HepG2 (cell line): ENCODE results near the gene CDC42EP5. TPM values are rescaled to one million over a fixed set of nuclear protein-coding genes. Genes with fewer than 3 reads are reported as not detected.

Experiments used
- HNRNPLL ChIP-seq: fragments of 200-400 bp; formaldehyde crosslinking; IDR thresholded peaks from 2 replicates; pipeline ENCODE4 v1.6.1; 2017; ENCODE audit warnings: mild to moderate bottlenecking, low read depth, low read length; ENCODE audit not compliant: poor library complexity, severe bottlenecking
- NFATC3 ChIP-seq: sonication (generic); formaldehyde crosslinking; IDR thresholded peaks from 2 replicates; pipeline ENCODE4 v1.5.1; 2020; ENCODE audit warnings: mild to moderate bottlenecking, missing genetic modification reagents
- PCBP2 ChIP-seq: fragments of 200-400 bp; formaldehyde crosslinking; optimal IDR thresholded peaks from 2 replicates; pipeline ENCODE3; 2018; ENCODE audit warnings: low read length, low read depth; ENCODE audit not compliant: poor library complexity, severe bottlenecking
- TEAD3 ChIP-seq: optimal IDR thresholded peaks from 2 replicates; pipeline ENCODE3; 2016; ENCODE audit warnings: borderline replicate concordance
- ZSCAN29 ChIP-seq: sonication (generic); formaldehyde crosslinking; conservative IDR thresholded peaks from 2 replicates; pipeline ENCODE4 v1.4.0; 2020; ENCODE audit warnings: mild to moderate bottlenecking, missing genetic modification reagents
- polyA plus RNA-seq, 8 experiments: library from polyadenylated mRNA; depleted of rRNA in 3 of 8; stranded (reverse) in 7 of 8; unstranded in 1 of 8; fragments of >200 nt; fragmentation: Illumina TruSeq in 4 of 8; extraction: Trizol in 4 of 8; gene quantifications; 2 replicates each; pipeline versions ENCODE4 v1.2.1 to v1.2.3, GENCODE V29; 2011 to 2016; ENCODE audit warnings: low read depth in 4 of 8, missing spikeins in 1 of 8, mixed read lengths in 1 of 8; ENCODE audit not compliant: insufficient read depth in 1 of 8
- total RNA-seq, 5 experiments: library from RNA; depleted of rRNA; stranded (reverse); fragments of >200 nt; fragmentation: Illumina TruSeq; extraction: Trizol; gene quantifications; 2 replicates each; pipeline ENCODE4 v1.2.3, GENCODE V29; 2016; ENCODE audit warnings: low read depth in 1 of 5
- TF ChIP-seq, protein P1 (sequence below): sonication (generic); formaldehyde crosslinking; IDR thresholded peaks from 2 replicates; pipeline ENCODE4 v1.8.1; 2023; ENCODE audit warnings: mild to moderate bottlenecking, missing genetic modification reagents
- TF ChIP-seq, protein P2 (sequence below): sonication (generic); formaldehyde crosslinking; IDR thresholded peaks from 2 replicates; pipeline ENCODE4 v1.9.0; 2021; ENCODE audit warnings: mild to moderate bottlenecking, missing genetic modification reagents
- TF ChIP-seq, protein P3 (sequence below): sonication (generic); formaldehyde crosslinking; IDR thresholded peaks from 2 replicates; pipeline ENCODE4 v1.5.0; 2020; ENCODE audit warnings: missing genetic modification reagents
- TF ChIP-seq, protein P4 (sequence below): sonication (generic); formaldehyde crosslinking; conservative IDR thresholded peaks from 2 replicates; pipeline ENCODE4 v1.8.0; 2022; ENCODE audit warnings: low read depth, missing genetic modification reagents
- TF ChIP-seq, protein P5 (sequence below): sonication (generic); formaldehyde crosslinking; IDR thresholded peaks from 2 replicates; pipeline ENCODE4 v1.8.0; 2022; ENCODE audit warnings: mild to moderate bottlenecking, missing genetic modification reagents, moderate library complexity
- TF ChIP-seq, protein P6 (sequence below): sonication (generic); formaldehyde crosslinking; IDR thresholded peaks from 2 replicates; pipeline ENCODE4 v1.5.1; 2020; ENCODE audit warnings: mild to moderate bottlenecking, missing genetic modification reagents, moderate library complexity

CDC42EP5 gene
- total and polyA plus RNA-seq, 2 of the 13 experiments (the other 11 are each of a cell fraction or from before 2014, with no cell fraction given): 0.41 to 1.6 TPM

DNA sequence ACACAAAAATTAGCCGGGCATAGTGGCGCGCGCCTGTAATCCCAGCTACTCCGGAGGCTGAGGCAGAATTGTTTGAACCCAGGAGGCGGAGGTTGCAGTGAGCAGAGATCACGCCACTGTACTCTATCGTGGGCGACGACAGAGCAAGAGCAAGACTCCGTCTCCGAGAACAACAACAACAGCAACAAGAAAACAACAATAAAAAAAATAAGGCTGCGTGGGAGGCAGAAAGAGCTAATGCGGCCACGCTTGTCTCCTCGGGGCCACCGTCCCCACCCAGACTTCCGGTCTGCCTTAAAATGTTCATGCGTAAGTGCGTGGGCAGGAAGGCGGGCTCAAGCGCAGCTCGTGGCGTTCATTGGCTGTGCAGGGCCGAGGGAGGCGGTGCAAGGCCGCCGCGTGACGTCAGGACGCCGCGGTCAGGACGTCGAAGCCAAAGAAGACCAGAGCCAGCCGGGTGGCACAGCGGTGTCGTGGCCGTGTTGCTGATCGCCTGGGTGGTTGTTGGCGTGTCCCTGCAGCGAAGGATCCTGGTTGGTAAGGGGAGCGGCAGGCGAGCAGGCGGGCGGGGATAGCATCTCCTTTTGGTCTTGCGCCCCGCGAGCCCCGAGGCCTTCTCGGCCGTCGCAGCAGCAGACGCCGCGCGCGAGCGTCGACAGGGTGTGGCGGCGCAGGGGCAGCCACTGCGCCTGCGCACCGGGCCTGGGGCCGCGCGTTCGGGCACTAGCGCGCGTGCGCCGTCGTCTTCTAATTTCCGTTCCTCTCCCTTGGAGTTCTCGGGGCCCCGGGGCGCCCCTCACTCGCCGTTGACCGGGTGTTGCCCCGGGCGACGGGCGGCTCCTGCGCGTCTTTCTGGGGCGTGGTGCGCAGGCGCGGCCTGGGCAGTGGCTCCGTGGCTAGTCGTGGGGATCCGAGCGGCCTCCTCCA is 24.1 kb downstream of the CDC42EP5 start, which contains the start of gene LENG8 (continued):
- no peak; the same call in 1 of the 2 replicates for TF ChIP-seq ZSCAN29 (CRISPR knock-in tag)
- TF ChIP-seq, protein P1, sequence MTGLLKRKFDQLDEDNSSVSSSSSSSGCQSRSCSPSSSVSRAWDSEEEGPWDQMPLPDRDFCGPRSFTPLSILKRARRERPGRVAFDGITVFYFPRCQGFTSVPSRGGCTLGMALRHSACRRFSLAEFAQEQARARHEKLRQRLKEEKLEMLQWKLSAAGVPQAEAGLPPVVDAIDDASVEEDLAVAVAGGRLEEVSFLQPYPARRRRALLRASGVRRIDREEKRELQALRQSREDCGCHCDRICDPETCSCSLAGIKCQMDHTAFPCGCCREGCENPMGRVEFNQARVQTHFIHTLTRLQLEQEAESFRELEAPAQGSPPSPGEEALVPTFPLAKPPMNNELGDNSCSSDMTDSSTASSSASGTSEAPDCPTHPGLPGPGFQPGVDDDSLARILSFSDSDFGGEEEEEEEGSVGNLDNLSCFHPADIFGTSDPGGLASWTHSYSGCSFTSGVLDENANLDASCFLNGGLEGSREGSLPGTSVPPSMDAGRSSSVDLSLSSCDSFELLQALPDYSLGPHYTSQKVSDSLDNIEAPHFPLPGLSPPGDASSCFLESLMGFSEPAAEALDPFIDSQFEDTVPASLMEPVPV (CRISPR knock-in tag): peak; percentile 47; the same call in 1 of the 2 replicates
- TF ChIP-seq, protein P2, sequence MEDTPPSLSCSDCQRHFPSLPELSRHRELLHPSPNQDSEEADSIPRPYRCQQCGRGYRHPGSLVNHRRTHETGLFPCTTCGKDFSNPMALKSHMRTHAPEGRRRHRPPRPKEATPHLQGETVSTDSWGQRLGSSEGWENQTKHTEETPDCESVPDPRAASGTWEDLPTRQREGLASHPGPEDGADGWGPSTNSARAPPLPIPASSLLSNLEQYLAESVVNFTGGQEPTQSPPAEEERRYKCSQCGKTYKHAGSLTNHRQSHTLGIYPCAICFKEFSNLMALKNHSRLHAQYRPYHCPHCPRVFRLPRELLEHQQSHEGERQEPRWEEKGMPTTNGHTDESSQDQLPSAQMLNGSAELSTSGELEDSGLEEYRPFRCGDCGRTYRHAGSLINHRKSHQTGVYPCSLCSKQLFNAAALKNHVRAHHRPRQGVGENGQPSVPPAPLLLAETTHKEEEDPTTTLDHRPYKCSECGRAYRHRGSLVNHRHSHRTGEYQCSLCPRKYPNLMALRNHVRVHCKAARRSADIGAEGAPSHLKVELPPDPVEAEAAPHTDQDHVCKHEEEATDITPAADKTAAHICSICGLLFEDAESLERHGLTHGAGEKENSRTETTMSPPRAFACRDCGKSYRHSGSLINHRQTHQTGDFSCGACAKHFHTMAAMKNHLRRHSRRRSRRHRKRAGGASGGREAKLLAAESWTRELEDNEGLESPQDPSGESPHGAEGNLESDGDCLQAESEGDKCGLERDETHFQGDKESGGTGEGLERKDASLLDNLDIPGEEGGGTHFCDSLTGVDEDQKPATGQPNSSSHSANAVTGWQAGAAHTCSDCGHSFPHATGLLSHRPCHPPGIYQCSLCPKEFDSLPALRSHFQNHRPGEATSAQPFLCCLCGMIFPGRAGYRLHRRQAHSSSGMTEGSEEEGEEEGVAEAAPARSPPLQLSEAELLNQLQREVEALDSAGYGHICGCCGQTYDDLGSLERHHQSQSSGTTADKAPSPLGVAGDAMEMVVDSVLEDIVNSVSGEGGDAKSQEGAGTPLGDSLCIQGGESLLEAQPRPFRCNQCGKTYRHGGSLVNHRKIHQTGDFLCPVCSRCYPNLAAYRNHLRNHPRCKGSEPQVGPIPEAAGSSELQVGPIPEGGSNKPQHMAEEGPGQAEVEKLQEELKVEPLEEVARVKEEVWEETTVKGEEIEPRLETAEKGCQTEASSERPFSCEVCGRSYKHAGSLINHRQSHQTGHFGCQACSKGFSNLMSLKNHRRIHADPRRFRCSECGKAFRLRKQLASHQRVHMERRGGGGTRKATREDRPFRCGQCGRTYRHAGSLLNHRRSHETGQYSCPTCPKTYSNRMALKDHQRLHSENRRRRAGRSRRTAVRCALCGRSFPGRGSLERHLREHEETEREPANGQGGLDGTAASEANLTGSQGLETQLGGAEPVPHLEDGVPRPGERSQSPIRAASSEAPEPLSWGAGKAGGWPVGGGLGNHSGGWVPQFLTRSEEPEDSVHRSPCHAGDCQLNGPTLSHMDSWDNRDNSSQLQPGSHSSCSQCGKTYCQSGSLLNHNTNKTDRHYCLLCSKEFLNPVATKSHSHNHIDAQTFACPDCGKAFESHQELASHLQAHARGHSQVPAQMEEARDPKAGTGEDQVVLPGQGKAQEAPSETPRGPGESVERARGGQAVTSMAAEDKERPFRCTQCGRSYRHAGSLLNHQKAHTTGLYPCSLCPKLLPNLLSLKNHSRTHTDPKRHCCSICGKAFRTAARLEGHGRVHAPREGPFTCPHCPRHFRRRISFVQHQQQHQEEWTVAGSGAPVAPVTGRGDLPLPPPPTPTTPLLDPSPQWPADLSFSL (CRISPR knock-in tag): no peak
- TF ChIP-seq, protein P3, sequence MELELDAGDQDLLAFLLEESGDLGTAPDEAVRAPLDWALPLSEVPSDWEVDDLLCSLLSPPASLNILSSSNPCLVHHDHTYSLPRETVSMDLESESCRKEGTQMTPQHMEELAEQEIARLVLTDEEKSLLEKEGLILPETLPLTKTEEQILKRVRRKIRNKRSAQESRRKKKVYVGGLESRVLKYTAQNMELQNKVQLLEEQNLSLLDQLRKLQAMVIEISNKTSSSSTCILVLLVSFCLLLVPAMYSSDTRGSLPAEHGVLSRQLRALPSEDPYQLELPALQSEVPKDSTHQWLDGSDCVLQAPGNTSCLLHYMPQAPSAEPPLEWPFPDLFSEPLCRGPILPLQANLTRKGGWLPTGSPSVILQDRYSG: no peak
- TF ChIP-seq, protein P4, sequence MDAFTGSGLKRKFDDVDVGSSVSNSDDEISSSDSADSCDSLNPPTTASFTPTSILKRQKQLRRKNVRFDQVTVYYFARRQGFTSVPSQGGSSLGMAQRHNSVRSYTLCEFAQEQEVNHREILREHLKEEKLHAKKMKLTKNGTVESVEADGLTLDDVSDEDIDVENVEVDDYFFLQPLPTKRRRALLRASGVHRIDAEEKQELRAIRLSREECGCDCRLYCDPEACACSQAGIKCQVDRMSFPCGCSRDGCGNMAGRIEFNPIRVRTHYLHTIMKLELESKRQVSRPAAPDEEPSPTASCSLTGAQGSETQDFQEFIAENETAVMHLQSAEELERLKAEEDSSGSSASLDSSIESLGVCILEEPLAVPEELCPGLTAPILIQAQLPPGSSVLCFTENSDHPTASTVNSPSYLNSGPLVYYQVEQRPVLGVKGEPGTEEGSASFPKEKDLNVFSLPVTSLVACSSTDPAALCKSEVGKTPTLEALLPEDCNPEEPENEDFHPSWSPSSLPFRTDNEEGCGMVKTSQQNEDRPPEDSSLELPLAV (CRISPR knock-in tag): no peak
- TF ChIP-seq HNRNPLL: peak; percentile 69
- TF ChIP-seq, protein P5, sequence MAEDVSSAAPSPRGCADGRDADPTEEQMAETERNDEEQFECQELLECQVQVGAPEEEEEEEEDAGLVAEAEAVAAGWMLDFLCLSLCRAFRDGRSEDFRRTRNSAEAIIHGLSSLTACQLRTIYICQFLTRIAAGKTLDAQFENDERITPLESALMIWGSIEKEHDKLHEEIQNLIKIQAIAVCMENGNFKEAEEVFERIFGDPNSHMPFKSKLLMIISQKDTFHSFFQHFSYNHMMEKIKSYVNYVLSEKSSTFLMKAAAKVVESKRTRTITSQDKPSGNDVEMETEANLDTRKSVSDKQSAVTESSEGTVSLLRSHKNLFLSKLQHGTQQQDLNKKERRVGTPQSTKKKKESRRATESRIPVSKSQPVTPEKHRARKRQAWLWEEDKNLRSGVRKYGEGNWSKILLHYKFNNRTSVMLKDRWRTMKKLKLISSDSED (CRISPR knock-in tag): no peak
- peak; percentile 65 for TF ChIP-seq TEAD3 (CRISPR knock-in tag)
- TF ChIP-seq, protein P6, sequence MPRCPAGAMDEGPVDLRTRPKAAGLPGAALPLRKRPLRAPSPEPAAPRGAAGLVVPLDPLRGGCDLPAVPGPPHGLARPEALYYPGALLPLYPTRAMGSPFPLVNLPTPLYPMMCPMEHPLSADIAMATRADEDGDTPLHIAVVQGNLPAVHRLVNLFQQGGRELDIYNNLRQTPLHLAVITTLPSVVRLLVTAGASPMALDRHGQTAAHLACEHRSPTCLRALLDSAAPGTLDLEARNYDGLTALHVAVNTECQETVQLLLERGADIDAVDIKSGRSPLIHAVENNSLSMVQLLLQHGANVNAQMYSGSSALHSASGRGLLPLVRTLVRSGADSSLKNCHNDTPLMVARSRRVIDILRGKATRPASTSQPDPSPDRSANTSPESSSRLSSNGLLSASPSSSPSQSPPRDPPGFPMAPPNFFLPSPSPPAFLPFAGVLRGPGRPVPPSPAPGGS (CRISPR knock-in tag): peak; percentile 93
- no peak for TF ChIP-seq PCBP2
- TF ChIP-seq NFATC3 (CRISPR knock-in tag): no peak
